OCI-LY7 (cell line): ENCODE results near the gene FANCD2OS.

ENCODE experiments used
- CTCF ChIP-seq: fragments of 200-600 bp; sonication (generic); conservative IDR thresholded peaks from 2 replicates; pipeline ENCODE4 v1.5.1; 2014; ENCODE audit warnings: mild to moderate bottlenecking, antibody characterized with exemption, low read length, moderate library complexity, mixed read lengths
- EZH2phosphoT487 ChIP-seq: fragments of 200-600 bp; sonication (generic); IDR thresholded peaks from 2 replicates; pipeline ENCODE4 v1.6.1; 2018; ENCODE audit warnings: low read depth, borderline replicate concordance, mild to moderate bottlenecking, mixed run types, antibody characterized with exemption, low read length, moderate library complexity, mixed read lengths

GRCh38 chr3:10088256-10088655, 19.8 kb downstream of the FANCD2OS start:
- TF ChIP-seq CTCF = no peak
- TF ChIP-seq EZH2phosphoT487 = no peak
